Nephron (organoid): ENCODE data around the gene GAL.

ENCODE experiments used
- H3K27ac Mint-ChIP-seq, 3 experiments: 2 replicates each; pipeline ENCODE4 v1.8.0; 2020; ENCODE audit warnings: mixed read lengths in 3 of 3, mild to moderate bottlenecking in 2 of 3, moderate library complexity in 1 of 3
- H3K27me3 Mint-ChIP-seq: 2 replicates; pipeline ENCODE4 v1.8.0; 2021; ENCODE audit warnings: low read depth, mild to moderate bottlenecking, moderate library complexity, mixed read lengths
- H3K36me3 Mint-ChIP-seq: 2 replicates; pipeline ENCODE4 v1.8.0; 2020; ENCODE audit warnings: low read depth, mixed read lengths
- H3K4me1 Mint-ChIP-seq: 2 replicates; pipeline ENCODE4 v1.8.0; 2020; ENCODE audit warnings: mixed read lengths
- H3K4me3 Mint-ChIP-seq, 3 experiments: 2 replicates each; pipeline ENCODE4 v1.8.0; 2020; ENCODE audit warnings: mild to moderate bottlenecking in 3 of 3, mixed read lengths in 3 of 3, moderate library complexity in 2 of 3
- H3K9me3 Mint-ChIP-seq: 2 replicates; pipeline ENCODE4 v1.8.0; 2020; ENCODE audit warnings: mixed read lengths
- TF ChIP-seq, protein P1 (sequence below), 3 experiments: fragments of 200-600 bp; sonication (generic); IDR thresholded peaks; one replicate each; pipeline ENCODE4 v1.5.0; 2021; ENCODE audit warnings: antibody characterized with exemption in 3 of 3; ENCODE audit not compliant: unreplicated experiment in 3 of 3

GAL gene

DNA sequence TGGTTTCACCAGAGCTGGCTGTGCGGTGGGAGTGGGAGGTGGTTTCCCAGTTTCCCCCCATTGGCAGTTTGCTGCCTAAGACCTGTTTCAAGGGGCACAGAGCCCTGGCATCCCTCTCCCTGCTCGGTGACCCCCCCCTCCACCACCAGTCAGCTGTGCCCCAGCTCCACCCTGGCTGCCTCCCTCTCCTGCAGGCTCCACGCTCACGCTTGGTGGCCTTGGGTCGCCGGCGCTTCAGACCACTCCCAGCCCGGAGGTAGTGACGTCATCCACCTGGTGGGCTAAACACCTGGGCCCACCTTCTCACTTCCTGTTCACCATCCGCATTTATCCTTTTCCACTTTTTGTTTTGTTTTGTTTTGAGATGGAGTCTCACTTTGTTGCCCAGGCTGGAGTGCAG, 7.8 kb downstream of the GAL start:
- Mint-ChIP-seq H3K27ac (no peak overlapping the region), H3K4me3 (no peak overlapping the region), H3K27me3 (peaks cover 60% of the 10 kb centered on the region), H3K9me3 (peaks cover 4% of the 10 kb centered on the region), H3K4me1 (peaks cover 14% of the 10 kb centered on the region), H3K36me3 (no peaks in the 10 kb centered on the region)
- TF ChIP-seq, protein P1, sequence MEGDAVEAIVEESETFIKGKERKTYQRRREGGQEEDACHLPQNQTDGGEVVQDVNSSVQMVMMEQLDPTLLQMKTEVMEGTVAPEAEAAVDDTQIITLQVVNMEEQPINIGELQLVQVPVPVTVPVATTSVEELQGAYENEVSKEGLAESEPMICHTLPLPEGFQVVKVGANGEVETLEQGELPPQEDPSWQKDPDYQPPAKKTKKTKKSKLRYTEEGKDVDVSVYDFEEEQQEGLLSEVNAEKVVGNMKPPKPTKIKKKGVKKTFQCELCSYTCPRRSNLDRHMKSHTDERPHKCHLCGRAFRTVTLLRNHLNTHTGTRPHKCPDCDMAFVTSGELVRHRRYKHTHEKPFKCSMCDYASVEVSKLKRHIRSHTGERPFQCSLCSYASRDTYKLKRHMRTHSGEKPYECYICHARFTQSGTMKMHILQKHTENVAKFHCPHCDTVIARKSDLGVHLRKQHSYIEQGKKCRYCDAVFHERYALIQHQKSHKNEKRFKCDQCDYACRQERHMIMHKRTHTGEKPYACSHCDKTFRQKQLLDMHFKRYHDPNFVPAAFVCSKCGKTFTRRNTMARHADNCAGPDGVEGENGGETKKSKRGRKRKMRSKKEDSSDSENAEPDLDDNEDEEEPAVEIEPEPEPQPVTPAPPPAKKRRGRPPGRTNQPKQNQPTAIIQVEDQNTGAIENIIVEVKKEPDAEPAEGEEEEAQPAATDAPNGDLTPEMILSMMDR (IDR thresholded peaks at IDR 0.05; ENCODE audit: unreplicated experiment in 3 of 3): no peak

DNA sequence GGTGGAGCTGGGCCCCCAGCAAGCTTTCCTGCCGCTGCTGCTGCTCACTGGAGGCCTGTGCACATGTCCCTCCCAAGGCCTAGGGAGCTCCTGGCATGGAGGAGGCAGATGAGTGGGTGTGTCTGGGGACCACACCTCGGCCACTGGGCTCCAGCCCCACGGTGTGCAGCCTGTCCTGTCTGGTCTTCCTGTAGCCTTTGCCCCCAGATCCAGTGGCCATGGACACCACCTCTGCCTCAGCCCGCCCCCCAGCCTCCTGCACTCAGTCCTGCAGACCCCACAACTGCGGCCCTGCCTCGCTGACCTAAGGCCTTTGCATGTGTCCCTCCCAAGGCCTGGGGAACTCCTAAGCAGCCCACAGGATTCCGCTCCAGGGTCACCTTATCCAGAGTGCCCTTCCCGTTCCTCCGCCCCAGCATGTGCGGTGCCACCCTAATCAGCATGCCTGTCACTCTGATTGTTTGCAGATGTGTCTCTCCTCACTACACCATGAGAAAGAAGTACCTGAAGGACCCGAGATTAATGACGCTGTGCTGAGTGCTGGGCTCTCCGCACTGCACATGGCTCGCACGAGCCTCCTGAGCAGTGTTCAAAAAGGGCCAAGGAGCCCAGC, 8.6 kb downstream of the GAL start:
- TF ChIP-seq, protein P1 (IDR thresholded peaks at IDR 0.05; ENCODE audit: unreplicated experiment in 3 of 3): no peak
- Mint-ChIP-seq H3K27ac (no peak overlapping the region), H3K4me1 (peaks cover 6% of the 10 kb centered on the region), H3K9me3 (peaks cover 7% of the 10 kb centered on the region), H3K4me3 (no peak overlapping the region), H3K36me3 (no peaks in the 10 kb centered on the region), H3K27me3 (peaks cover 56% of the 10 kb centered on the region)

DNA sequence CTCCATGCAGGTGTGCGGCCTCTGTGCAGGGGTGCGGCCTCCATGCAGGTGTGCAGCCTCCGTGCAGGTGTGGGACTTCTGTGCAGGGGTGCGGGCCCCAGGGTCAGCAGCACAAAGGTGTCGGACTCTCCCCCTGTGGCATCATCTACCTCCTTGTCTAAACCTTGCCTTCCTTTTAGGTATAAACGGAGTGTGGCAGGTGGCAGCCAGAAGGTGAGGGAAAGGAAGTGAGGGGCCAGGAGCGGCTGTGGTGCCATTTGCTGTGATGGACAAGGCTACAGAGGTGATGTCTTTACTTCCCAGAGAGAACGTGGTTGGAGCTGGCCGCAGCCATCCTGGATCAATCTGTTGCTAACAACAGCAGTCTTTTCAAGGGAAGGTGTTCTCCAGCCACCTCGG, 9.1 kb downstream of the GAL start:
- TF ChIP-seq, protein P1 (IDR thresholded peaks at IDR 0.05; ENCODE audit: unreplicated experiment in 3 of 3): no peak
- Mint-ChIP-seq H3K27me3 (peaks cover 54% of the 10 kb centered on the region), H3K9me3 (peaks cover 7% of the 10 kb centered on the region)

DNA sequence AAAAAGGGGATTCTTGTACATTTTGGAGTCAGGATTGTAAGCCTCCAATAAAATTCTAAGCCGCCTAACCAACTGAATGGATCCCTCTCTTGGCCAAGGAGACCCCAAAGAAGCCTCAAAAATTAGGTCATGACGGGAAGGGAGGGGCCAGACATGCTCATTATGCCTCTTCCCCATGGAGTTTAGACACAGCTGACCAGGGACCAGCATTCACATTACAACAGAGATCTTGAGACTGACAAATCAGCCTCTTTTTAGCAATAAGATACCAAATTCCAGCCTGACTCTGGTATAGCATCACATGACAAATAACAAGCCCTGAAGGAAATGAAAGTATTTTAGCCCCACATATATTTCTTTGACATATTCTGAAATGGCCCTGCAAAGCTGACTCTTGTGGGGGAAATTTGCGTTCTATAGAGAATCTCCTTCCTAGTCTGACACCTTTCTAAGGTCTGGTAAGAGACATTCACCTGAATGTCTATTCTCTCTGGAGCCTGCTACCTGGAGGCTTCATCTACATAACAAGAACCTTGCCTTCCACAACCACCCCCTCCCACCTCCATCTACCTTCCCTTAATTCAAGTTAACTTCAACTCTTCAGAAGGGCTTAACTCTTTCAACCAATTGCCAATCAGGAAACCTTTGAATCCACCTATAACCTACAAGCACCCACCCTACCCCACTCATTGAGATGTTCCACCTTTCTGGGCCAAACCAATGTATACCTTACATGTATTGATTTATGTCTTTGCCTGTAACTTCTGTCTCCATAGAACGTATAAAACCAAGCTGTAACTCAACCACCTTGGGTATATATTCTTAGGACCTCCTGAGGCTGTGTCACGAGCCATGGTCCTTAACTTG, 10.3 kb downstream of the GAL start:
- Mint-ChIP-seq H3K27ac (no peak overlapping the region), H3K27me3 (peaks cover 49% of the 10 kb centered on the region), H3K4me3 (no peak overlapping the region), H3K4me1 (peaks cover 6% of the 10 kb centered on the region), H3K36me3 (no peaks in the 10 kb centered on the region), H3K9me3 (peaks cover 7% of the 10 kb centered on the region)
- TF ChIP-seq, protein P1 (IDR thresholded peaks at IDR 0.05; ENCODE audit: unreplicated experiment in 3 of 3): no peak

More for the DNA sequence above, 9.1 kb downstream of the GAL start:
- Mint-ChIP-seq H3K4me3 (no peak overlapping the region), H3K36me3 (no peaks in the 10 kb centered on the region), H3K27ac (no peak overlapping the region), H3K4me1 (peaks cover 6% of the 10 kb centered on the region)

DNA sequence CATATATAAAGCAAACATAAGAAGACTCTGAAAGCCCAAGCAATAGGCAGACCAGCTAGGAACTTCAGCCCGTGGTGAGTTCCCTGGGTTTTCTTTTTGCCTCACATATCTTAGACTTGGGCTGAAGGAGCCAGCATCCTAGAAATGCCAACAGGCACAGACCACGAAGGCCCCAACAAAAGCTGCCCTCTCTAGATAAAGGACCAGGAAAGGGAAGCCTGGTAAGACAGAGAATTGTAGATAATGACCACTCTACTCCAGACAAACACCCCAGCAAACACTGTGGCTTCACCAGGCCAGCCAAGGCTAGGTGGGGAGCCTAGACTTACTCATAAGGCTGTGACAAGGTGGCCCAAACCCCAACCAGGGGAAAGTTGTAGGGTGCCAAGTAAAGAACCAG, 11.2 kb downstream of the GAL start:
- Mint-ChIP-seq H3K27ac (no peak overlapping the region), H3K4me3 (no peak overlapping the region), H3K9me3 (peaks cover 7% of the 10 kb centered on the region), H3K36me3 (no peaks in the 10 kb centered on the region), H3K27me3 (peaks cover 46% of the 10 kb centered on the region), H3K4me1 (peaks cover 6% of the 10 kb centered on the region)
- TF ChIP-seq, protein P1 (IDR thresholded peaks at IDR 0.05; ENCODE audit: unreplicated experiment in 3 of 3): no peak
